ENCODE results near the gene GRIN3B.

GRIN3B gene

DNA sequence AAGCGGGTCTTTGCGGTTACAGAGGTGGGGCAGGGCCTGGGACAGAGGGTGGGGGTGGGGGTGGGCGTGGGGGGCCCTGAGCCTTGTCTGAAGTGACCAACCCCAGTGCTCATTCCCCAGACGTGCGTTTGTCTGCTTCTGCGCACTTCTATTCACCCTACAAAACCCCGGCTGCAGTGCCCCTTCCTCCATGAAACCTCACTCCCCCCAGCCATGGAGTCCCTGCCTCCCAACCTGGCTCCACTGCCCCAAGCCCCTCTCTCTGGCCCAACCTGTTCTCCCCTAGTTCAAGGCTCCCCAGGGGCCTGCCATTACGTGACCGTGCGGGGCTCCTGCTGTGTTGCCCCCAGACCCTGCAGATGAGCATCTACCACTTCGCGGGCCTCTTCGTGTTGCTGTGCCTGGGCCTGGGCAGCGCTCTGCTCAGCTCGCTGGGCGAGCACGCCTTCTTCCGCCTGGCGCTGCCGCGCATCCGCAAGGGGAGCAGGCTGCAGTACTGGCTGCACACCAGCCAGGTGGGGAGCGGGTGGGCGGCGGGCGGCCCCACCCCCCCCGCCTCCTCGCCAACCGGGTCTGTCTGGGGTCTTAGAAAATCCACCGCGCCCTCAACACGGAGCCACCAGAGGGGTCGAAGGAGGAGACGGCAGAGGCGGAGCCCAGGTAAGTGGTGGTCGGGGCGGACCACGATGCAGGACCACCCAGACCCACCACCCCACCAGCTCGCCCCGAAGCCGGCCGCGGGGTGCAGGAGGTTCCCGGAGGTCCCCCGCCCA, 8.2 kb downstream of the GRIN3B start:
- H3K36me3 ChIP-seq (ENCODE audit: control insufficient read depth, insufficient read depth, low read length): peaks cover 28% of the 10 kb centered on the region
- no peaks in the 10 kb centered on the region; the same call in 1 of the 2 replicates for H3K4me1 ChIP-seq (ENCODE audit: control insufficient read depth, insufficient read depth, low read length)
- no peaks in the 10 kb centered on the region for H3K9me3 ChIP-seq (ENCODE audit: control insufficient read depth, insufficient read depth, low read length)
- H3K4me3 ChIP-seq (ENCODE audit: low read length): no peak overlapping the region
- no CpG with 5 or more reads among the region's 45 CpGs for WGBS (ENCODE audit: insufficient coverage, insufficient read length)
- H3K27me3 ChIP-seq (ENCODE audit: control insufficient read depth, insufficient read depth, low read length): no peaks in the 10 kb centered on the region
- no peak for DNase-seq (ENCODE audit: low read depth, low spot score)
- no peak overlapping the region for H3K27ac ChIP-seq (ENCODE audit: low read length)

DNA sequence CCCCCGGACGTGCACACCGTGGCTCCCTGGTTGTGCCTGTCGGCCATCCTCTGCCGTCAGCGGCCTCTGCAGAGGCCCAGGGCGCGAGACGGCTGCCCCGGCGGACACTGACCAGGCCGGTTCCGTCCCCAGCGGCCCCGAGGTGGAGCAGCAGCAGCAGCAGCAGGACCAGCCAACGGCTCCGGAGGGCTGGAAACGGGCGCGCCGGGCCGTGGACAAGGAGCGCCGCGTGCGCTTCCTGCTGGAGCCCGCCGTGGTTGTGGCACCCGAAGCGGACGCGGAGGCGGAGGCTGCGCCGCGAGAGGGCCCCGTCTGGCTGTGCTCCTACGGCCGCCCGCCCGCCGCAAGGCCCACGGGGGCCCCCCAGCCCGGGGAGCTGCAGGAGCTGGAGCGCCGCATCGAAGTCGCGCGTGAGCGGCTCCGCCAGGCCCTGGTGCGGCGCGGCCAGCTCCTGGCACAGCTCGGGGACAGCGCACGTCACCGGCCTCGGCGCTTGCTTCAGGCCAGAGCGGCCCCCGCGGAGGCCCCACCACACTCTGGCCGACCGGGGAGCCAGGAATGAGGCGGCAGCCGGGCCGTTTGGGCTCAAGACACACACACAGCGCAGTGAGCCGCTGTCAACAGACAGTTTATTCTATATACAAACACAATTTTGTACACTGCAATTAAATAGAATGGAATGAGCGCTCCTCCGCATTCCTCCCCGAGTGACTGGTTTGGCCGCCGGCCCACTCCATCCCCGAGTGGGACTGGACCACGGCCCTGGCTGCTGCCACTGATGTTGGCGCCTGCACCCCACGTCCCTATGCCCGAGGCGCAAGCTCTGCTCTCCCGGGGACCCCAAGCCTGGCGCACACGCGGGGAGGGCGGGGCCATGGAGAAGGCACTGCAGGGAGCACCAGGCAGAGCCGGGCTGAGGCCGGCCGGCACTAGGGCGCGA, 9.1 kb downstream of the GRIN3B start:
- Histone ChIP-seq H3K36me3 (ENCODE audit: control insufficient read depth, insufficient read depth, low read length) (peaks cover 35% of the 10 kb centered on the region), H3K27me3 (ENCODE audit: control insufficient read depth, insufficient read depth, low read length) (no peaks in the 10 kb centered on the region), H3K9me3 (ENCODE audit: control insufficient read depth, insufficient read depth, low read length) (no peaks in the 10 kb centered on the region), H3K27ac (ENCODE audit: low read length) (no peak overlapping the region), H3K4me1 (ENCODE audit: control insufficient read depth, insufficient read depth, low read length) (no peaks in the 10 kb centered on the region; the same call in 1 of the 2 replicates), H3K4me3 (ENCODE audit: low read length) (no peak overlapping the region)
- DNase-seq (ENCODE audit: low read depth, low spot score): no peak
- WGBS (ENCODE audit: insufficient coverage, insufficient read length): no CpG with 5 or more reads among the region's 92 CpGs

DNA sequence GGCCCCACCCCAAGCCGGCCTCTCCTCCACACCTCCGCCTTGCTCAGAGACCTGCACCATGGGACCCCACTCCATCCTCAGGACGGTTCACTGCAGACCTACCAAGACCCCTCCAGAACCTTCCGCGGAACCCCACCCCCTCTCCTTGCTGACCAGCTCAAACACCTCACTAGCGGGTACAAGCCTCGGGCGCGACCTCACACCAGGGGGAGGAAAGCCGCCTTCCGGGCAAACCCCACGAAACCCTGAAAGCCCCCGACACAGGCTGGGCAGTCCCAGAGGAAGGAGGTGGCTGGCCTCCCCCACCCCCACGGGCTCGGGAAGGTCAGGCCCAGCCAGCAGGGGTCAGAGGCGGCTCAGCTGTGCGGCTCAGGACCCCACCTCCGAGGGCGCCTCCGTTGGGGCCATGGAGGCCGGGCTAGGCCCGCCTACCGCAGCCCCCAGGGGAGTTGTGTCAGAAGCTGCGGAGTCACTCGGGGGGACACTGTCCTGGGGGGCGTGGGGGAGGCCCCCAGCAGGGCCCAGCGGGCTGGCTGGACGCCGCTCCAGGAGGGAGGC, 9.8 kb downstream of the GRIN3B start:
- Histone ChIP-seq H3K9me3 (ENCODE audit: control insufficient read depth, insufficient read depth, low read length) (no peaks in the 10 kb centered on the region), H3K4me3 (ENCODE audit: low read length) (no peak overlapping the region), H3K27ac (ENCODE audit: low read length) (no peak overlapping the region), H3K4me1 (ENCODE audit: control insufficient read depth, insufficient read depth, low read length) (no peaks in the 10 kb centered on the region; the same call in 1 of the 2 replicates), H3K27me3 (ENCODE audit: control insufficient read depth, insufficient read depth, low read length) (no peaks in the 10 kb centered on the region), H3K36me3 (ENCODE audit: control insufficient read depth, insufficient read depth, low read length) (peaks cover 35% of the 10 kb centered on the region)
- no peak for DNase-seq (ENCODE audit: low read depth, low spot score)
- no CpG with 5 or more reads among the region's 29 CpGs for WGBS (ENCODE audit: insufficient coverage, insufficient read length)

DNA sequence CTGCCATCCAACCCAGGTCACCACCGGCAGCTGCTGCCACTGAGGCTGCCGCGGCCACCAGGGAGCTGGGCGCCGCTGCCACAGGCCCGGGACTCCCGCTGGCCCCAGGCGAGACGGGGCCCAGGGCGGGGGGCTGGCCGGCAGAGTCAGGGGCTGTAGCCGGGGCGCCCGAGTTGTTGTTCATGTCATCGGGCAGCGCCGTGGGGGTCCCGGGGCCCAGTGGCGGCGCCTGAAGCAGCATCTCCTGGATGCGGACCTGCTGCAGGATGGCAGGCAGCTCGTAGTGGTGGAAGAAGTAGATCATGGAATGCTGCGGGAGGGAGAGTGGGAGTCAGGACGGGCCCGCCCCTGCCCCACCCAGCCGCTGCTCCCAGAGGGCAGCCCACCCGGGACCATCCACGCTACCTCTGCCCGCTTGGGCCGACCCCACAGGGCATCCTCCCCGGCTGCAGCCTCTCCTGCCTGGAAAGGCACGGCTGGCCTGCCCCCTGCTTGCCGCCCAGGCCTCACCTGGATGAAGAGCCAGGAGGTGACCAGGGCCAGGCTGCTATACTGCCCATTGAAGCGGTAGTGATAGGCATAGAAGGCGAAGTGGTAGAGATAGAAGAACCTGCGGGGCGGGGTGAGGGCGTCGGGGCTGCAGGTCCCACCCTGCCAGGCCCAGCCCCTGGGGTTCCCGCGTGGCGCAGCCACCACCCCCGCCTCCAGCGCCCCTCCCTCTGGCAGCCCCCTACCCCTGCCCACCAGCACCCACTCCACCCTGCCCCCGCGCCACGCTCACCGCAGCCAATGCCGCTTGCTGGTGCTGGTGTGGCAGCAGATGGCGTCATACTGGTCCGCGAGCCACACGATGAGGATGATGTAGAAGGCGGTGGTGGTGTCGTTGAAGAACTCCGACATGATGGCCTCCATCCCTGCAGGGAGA, 10.6 kb downstream of the GRIN3B start:
- no peak overlapping the region for H3K27ac ChIP-seq (ENCODE audit: low read length)
- no CpG with 5 or more reads among the region's 56 CpGs for WGBS (ENCODE audit: insufficient coverage, insufficient read length)
- no peaks in the 10 kb centered on the region for H3K27me3 ChIP-seq (ENCODE audit: control insufficient read depth, insufficient read depth, low read length)
- no peak for DNase-seq (ENCODE audit: low read depth, low spot score)
- H3K36me3 ChIP-seq (ENCODE audit: control insufficient read depth, insufficient read depth, low read length): peaks cover 35% of the 10 kb centered on the region
- H3K9me3 ChIP-seq (ENCODE audit: control insufficient read depth, insufficient read depth, low read length): no peaks in the 10 kb centered on the region
- H3K4me1 ChIP-seq (ENCODE audit: control insufficient read depth, insufficient read depth, low read length): no peaks in the 10 kb centered on the region; the same call in 1 of the 2 replicates
- H3K4me3 ChIP-seq (ENCODE audit: low read length): no peak overlapping the region

DNA sequence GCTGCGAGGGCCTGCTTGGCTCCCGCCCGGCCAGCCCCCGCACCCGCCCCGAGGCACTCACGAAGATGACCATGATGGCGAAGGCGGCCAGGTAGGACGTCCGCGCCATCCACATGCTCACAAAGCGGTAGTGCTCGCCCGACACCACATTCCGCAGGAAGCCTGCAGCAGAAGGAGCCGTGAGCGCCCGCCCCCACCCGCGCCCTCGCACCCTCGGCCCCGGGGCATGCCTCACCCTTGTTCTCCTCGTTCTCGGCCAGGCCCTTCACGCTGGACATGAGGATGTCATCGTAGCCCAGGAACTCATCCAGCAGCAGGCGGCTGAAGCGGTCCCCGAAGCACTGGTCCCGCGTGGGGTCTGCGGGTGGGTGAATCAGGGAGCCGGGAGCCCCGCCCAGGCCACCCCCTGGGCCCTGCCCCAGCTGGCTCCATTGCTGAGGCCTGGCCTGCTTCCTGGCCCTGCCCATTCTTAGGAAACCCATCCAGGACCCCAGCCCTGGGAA, 11.7 kb downstream of the GRIN3B start:
- Histone ChIP-seq H3K4me1 (ENCODE audit: control insufficient read depth, insufficient read depth, low read length) (peaks cover 6% of the 10 kb centered on the region), H3K27ac (ENCODE audit: low read length) (no peak overlapping the region), H3K9me3 (ENCODE audit: control insufficient read depth, insufficient read depth, low read length) (no peaks in the 10 kb centered on the region), H3K27me3 (ENCODE audit: control insufficient read depth, insufficient read depth, low read length) (no peaks in the 10 kb centered on the region), H3K4me3 (ENCODE audit: low read length) (no peak overlapping the region), H3K36me3 (ENCODE audit: control insufficient read depth, insufficient read depth, low read length) (peaks cover 35% of the 10 kb centered on the region)
- no peak for DNase-seq (ENCODE audit: low read depth, low spot score)
- WGBS (ENCODE audit: insufficient coverage, insufficient read length): no CpG with 5 or more reads among the region's 36 CpGs

DNA sequence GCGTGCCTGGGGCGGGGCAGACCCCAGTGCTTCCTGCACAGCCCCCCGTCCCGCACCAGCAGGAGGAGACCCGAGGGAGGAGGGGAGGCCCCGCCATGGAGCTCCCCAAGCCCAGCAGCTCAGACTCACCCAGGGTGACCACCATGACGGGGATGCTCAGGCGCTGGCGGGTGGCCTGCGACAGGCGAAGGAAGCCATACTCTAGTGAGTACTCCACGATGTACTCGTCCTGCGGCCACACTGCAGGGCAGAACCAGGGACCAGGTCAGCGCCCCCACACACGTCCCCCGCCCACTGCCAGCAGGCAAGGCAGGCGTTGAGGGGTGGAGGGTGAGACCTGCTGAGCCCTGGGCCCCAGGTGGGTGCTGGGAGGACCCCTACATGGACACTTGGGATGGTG, 12.1 kb downstream of the GRIN3B start:
- H3K27ac ChIP-seq (ENCODE audit: low read length): no peak overlapping the region
- H3K36me3 ChIP-seq (ENCODE audit: control insufficient read depth, insufficient read depth, low read length): peaks cover 35% of the 10 kb centered on the region
- H3K4me3 ChIP-seq (ENCODE audit: low read length): no peak overlapping the region
- WGBS (ENCODE audit: insufficient coverage, insufficient read length): no CpG with 5 or more reads among the region's 18 CpGs
- no peaks in the 10 kb centered on the region for H3K9me3 ChIP-seq (ENCODE audit: control insufficient read depth, insufficient read depth, low read length)
- no peaks in the 10 kb centered on the region for H3K27me3 ChIP-seq (ENCODE audit: control insufficient read depth, insufficient read depth, low read length)
- H3K4me1 ChIP-seq (ENCODE audit: control insufficient read depth, insufficient read depth, low read length): peaks cover 10% of the 10 kb centered on the region
- no peak for DNase-seq (ENCODE audit: low read depth, low spot score)

DNA sequence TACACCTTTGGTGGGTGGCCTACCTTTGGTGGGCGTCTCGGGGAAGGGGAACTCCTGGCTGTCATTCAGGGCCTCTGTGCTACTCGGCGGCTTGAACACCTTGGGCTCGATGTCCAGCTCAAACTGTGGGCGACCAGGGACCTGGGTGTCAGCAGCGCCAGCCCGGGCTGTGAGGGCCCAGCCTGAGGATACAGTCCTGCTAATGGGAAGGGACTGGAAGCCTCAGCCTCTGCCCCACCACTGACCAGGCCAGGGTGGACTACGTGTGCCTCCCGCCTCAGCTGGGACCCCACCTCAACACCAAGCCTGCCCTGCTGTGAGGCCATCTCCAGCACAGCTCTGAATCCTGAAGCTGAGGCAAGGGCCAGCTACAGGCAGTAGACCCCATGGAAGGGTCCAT, 13.0 kb downstream of the GRIN3B start:
- Histone ChIP-seq H3K4me3 (ENCODE audit: low read length) (no peak overlapping the region), H3K9me3 (ENCODE audit: control insufficient read depth, insufficient read depth, low read length) (no peaks in the 10 kb centered on the region), H3K27ac (ENCODE audit: low read length) (no peak overlapping the region), H3K27me3 (ENCODE audit: control insufficient read depth, insufficient read depth, low read length) (no peaks in the 10 kb centered on the region), H3K36me3 (ENCODE audit: control insufficient read depth, insufficient read depth, low read length) (peaks cover 35% of the 10 kb centered on the region), H3K4me1 (ENCODE audit: control insufficient read depth, insufficient read depth, low read length) (peaks cover 11% of the 10 kb centered on the region)
- WGBS (ENCODE audit: insufficient coverage, insufficient read length): no CpG with 5 or more reads among the region's 10 CpGs
- DNase-seq (ENCODE audit: low read depth, low spot score): no peak

DNA sequence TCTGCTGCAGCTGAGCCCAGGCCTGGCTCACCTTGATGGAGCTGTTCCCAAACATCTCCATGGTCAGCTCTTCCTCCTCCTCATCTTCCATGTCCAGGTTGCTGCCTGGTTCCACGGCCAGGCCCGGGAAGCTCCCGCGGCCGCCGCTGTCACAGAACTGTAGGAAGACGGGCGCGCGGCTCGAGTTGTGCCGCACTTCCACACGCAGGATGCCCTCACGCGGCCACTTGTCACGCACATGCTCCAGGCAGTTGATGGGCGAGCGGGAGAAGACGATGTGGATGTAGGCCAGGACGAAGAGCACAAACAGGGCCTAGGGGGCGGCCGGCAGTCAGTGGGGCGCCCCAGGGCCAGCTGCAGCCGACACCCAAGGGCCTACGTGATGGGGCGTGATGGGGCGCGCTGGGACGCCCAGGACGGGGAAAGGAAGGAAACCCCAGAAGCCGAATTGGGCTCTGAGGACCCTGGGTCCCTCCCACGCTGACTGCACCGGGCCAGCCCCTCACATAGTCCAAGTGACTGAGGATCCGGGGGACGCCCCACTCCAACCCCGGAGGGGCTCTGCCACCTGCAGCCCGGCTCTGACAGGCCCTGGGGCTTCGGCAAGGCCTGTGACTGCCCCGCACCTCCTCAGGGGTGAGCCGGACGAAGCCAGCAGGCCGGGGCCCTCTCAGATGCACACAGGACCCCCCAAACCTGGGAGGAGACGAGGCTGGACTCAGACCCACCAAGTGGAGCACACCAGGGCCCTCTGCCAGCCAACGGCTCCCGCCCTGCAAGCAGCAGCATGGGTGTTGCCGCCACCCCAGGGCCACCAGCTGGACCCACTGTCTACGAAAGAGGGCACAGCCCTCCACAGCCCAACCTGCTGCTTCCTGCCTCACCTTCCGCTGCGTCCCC, 14.2 kb downstream of the GRIN3B start:
- no peak overlapping the region for H3K4me3 ChIP-seq (ENCODE audit: low read length)
- H3K36me3 ChIP-seq (ENCODE audit: control insufficient read depth, insufficient read depth, low read length): peaks cover 35% of the 10 kb centered on the region
- no peak overlapping the region for H3K27ac ChIP-seq (ENCODE audit: low read length)
- no peaks in the 10 kb centered on the region for H3K27me3 ChIP-seq (ENCODE audit: control insufficient read depth, insufficient read depth, low read length)
- no peaks in the 10 kb centered on the region for H3K9me3 ChIP-seq (ENCODE audit: control insufficient read depth, insufficient read depth, low read length)
- WGBS (ENCODE audit: insufficient coverage, insufficient read length): no CpG with 5 or more reads among the region's 49 CpGs
- DNase-seq (ENCODE audit: low read depth, low spot score): no peak
- H3K4me1 ChIP-seq (ENCODE audit: control insufficient read depth, insufficient read depth, low read length): peaks cover 13% of the 10 kb centered on the region
